Retinal pigment epithelial cell (primary cell): ENCODE data around the gene PIAS2.
"Not testable (repeated sequence)": the region's sequence is repeated elsewhere in the genome, so short reads cannot be mapped to it uniquely, and the experiment has no call there.

Source experiments
- DNase-seq: peaks from one replicate; pipeline ENCODE4 v3.0.0-alpha.2; 2010; ENCODE audit warnings: low read depth
- H3K4me3 ChIP-seq: 2 replicates; pipeline ENCODE4 v1.5.1; 2011; ENCODE audit warnings: mild to moderate bottlenecking, low read length, control low read depth, moderate library complexity
- TF ChIP-seq, protein P1 (sequence below): conservative IDR thresholded peaks from 2 replicates; pipeline ENCODE4 v1.5.1; 2011; ENCODE audit warnings: low read depth, low read length, control low read depth, inconsistent platforms

Gene PIAS2

DNA sequence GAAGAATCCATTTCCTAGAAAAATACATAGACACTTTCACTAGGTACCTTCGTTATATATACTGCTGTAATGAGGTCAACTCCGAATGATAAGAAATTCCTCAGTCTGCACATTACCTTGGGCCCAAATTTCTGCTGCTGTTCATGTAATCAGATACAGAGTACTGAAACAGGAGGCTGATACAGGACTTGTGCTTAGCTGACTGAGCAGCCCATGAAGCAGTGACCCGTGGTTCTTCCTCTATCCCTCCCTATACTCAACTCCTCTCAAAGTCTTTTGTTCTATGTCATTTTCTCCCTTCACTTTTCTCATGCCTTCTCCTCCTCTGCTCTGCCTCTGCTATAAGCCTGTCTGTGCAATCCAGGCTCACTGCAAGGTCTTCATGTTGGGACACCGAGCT lies 102.9 kb downstream of the PIAS2 start:
- no peak for DNase-seq
- TF ChIP-seq, protein P1, sequence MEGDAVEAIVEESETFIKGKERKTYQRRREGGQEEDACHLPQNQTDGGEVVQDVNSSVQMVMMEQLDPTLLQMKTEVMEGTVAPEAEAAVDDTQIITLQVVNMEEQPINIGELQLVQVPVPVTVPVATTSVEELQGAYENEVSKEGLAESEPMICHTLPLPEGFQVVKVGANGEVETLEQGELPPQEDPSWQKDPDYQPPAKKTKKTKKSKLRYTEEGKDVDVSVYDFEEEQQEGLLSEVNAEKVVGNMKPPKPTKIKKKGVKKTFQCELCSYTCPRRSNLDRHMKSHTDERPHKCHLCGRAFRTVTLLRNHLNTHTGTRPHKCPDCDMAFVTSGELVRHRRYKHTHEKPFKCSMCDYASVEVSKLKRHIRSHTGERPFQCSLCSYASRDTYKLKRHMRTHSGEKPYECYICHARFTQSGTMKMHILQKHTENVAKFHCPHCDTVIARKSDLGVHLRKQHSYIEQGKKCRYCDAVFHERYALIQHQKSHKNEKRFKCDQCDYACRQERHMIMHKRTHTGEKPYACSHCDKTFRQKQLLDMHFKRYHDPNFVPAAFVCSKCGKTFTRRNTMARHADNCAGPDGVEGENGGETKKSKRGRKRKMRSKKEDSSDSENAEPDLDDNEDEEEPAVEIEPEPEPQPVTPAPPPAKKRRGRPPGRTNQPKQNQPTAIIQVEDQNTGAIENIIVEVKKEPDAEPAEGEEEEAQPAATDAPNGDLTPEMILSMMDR: no peak
- H3K4me3 ChIP-seq: no peak overlapping the region

DNA sequence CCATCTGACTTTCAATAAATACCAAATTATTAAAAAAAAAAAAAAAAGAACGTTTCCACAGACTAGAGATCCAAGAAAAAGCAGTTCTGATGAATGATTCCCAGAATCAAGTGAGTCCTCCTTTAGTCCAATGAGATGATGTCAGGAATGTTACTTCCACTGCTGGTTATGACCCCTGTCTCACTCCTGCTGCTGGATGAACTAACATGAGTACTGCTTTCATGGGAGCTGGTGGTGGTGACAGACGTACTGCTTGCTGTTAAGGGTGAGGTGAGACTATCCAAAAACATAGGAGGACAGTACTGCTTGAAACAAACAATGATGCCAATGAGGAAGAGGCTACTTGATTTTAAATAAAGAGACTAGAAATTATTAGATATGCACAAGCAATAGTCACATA lies 105.0 kb downstream of the PIAS2 start:
- no peak for DNase-seq
- TF ChIP-seq, protein P1: no peak
- no peak overlapping the region for H3K4me3 ChIP-seq

DNA sequence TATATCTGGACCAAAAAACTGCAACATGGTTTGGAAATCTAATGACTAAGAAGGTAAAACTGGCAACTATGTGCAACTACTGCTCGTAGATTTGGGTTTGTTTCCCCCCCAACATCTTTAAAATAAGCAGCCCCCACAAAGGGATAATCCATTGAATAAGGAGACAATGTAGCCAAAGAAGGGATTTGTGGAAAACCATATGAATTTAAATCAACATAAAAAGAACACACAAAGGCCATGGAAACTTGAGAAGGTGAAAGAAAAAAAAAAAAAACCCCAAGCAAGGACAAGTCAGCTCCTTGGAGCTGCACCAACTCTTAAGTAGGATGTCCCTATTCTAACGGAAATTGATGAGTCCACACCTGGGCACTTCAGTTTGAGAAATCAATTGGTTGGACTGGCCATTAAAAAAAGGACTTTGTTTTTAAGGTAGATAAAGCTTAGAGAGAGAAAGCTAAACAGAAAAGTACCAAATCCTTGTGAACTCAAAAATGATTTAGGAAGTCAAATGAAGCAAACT lies 106.8 kb downstream of the PIAS2 start:
- H3K4me3 ChIP-seq: no peak overlapping the region

DNA sequence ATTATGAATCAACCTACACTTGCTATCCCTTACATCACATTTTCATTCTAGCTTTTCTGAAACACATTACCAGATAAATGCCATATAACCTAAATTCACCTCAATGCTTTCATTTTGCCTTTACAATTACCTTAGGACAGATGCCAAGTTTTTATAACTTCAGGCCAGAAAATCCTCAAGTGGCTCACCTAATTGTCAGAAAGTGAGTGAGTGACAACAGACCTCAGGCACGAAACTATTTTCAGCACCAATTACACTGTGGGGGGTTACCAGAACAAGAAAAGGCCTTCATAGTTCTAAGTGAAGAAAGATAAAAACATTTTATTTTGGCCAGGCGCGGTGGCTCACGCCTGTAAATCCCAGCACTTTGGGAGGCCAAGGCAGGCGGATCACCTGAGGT lies 108.2 kb downstream of the PIAS2 start:
- no peak overlapping the region for H3K4me3 ChIP-seq
- DNase-seq: no peak
- TF ChIP-seq, protein P1: no peak

More for the DNA sequence above, 106.8 kb downstream of the PIAS2 start:
- TF ChIP-seq, protein P1: no peak
- no peak for DNase-seq

DNA sequence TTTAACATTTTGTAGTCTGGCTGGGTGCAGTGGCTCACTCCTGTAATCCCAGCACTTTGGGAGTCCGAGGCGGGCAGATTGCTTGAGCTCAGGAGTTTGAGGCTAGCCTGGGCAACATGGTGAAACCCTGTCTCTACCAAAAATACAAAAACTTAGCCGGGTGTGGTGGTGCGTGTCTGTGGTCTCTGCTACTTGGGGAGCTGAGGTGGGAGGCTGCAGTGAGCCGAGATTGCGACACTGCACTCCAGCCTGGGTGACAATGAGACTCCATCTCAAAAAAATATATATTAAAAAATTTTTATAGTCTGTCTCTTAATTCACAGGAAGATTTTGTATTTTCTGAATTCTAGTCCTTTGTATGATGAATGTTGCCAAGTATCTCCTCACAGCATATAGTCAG lies 121.4 kb downstream of the PIAS2 start:
- H3K4me3 ChIP-seq, DNase-seq: not testable (repeated sequence)

DNA sequence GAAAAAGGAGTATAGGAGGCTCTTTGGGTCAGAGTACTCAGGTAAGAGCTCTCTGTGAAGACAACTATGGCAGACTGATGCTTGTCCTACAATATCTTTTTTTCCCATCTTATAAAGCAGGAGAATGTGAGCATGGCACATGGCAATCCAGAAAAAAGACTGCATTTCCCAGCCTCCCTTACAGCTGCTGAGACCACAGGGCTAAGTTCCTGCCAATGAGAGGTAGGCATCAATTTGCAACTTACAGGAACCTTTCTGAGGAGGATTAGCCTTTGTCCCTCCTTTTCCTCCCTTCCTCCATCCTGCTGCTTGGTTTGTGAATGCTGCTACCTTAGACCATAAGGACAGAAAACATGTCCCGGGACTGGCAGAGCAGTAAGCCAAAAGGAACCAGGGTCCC lies 122.7 kb downstream of the PIAS2 start:
- TF ChIP-seq, protein P1: no peak
- DNase-seq: no peak

DNA sequence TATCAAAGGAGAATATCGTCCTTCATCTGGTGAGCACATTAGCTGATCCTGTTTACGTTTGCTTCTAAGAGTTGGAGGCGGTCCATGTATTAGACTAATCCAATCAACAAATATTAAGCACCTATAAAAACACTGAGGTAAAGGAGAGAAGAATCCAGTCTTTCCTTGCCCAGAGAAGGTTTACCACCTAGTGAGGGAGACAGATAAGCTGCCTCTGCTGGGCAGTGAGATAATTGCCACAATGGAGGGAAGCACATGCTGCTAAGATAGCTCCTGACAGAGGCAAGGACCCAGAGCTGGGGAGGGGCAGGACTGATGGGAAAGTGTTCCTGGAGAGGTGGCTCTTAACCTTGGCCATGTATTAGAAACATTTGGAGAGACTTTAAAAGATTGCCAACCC lies 123.7 kb downstream of the PIAS2 start:
- TF ChIP-seq, protein P1: peak; percentile 34
- H3K4me3 ChIP-seq: no peak overlapping the region
- DNase-seq: no peak

More for the DNA sequence above, 122.7 kb downstream of the PIAS2 start:
- H3K4me3 ChIP-seq: no peak overlapping the region

DNA sequence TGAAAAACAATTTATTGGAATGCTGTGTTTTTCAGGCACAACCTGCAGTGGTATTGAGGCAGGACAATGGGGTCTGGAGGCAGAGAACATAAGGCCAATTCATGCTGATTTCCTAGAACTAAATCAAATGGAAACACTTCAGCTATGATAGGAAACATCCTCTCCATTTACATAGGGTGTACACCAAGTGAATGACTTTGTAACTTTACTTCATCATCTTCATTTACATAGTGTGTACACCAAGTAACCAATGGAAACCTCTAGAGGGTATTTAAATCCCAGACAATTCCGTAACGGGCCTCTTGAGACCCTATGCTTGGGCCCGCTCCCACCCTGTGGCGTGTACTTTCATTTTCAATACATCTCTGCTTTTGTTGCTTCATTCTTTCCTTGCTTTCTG lies 128.2 kb downstream of the PIAS2 start:
- TF ChIP-seq, protein P1: no peak
- no peak for DNase-seq

More for the DNA sequence above, 128.2 kb downstream of the PIAS2 start:
- H3K4me3 ChIP-seq: no peak overlapping the region
